GM12874 (cell line): Measurements from ENCODE around the gene PIGQ.

Experiments used
- CTCF ChIP-seq: IDR thresholded peaks from 2 replicates; pipeline ENCODE4 v1.5.1; 2011; ENCODE audit warnings: low read depth, mild to moderate bottlenecking, control low read depth, low read length, moderate library complexity; ENCODE audit not compliant: insufficient read depth

PIGQ gene

GRCh38 chr16:578232-578869, 8.6 kb downstream of the PIGQ start:
- no peak for TF ChIP-seq CTCF

- TF ChIP-seq CTCF = peak; percentile 94
Measured at GRCh38 chr16:578870-579405, 9.2 kb downstream of the PIGQ start.

GRCh38 chr16:580141-580945, 10.6 kb downstream of the PIGQ start:
- TF ChIP-seq CTCF = no peak

- no peak for TF ChIP-seq CTCF
Measured at GRCh38 chr16:580946-581498, 11.3 kb downstream of the PIGQ start.

- TF ChIP-seq CTCF = no peak
Measured at GRCh38 chr16:582218-582613, 12.4 kb downstream of the PIGQ start.

GRCh38 chr16:582614-583331, 13.0 kb downstream of the PIGQ start:
- no peak for TF ChIP-seq CTCF

GRCh38 chr16:583470-583814, 13.7 kb downstream of the PIGQ start:
- no peak for TF ChIP-seq CTCF
